Measurements from ENCODE around the gene APH1B. TPM values are rescaled to one million over a fixed set of nuclear protein-coding genes. Genes with fewer than 3 reads are reported as not detected.

Gene APH1B
- total and polyA plus RNA-seq, 2 donors (not counting 3 experiments of a cell fraction or from before 2014, with no cell fraction given): 14.6 to 24.6 TPM

- intact Hi-C loops (cut with micrococcal nuclease): no loop called here
- CTCF ChIA-PET: interaction anchor here (0.9 to 2.6 kb wide), 3 partner anchors 47 to 772 kb away, joined by 3 to 15 read pairs (median 3); no protein-coding TSS in a partner anchor
Observed at GRCh38 chr15:63296195-63296594, 18.8 kb downstream of the APH1B start.

More at GRCh38 chr15:63296195-63296594, 18.8 kb downstream of the APH1B start:
- POLR2A ChIA-PET: no interaction called here
- Histone ChIP-seq H4K20me1 (replicated peaks; ENCODE audit: control insufficient read depth, extremely low read depth, insufficient read depth, low read length) (no peaks in the 10 kb centered on the region), H3K9me3 (replicated peaks; ENCODE audit: control insufficient read depth, insufficient read depth, low read length) (no peaks in the 10 kb centered on the region), H3K36me3 (ENCODE audit: control insufficient read depth in 2 of 2, extremely low read depth in 1 of 2, insufficient read depth in 2 of 2, low read length in 2 of 2) (no peaks in the 10 kb centered on the region), H3K9me1 (replicated peaks; ENCODE audit: control insufficient read depth, extremely low read depth, insufficient read depth, low read length) (no peaks in the 10 kb centered on the region), H3K27ac (ENCODE audit: insufficient read depth, low read depth, low read length) (no peak overlapping the region), H2AFZ (ENCODE audit: low read depth, low read length) (no peak overlapping the region), H3K27me3 (ENCODE audit: control insufficient read depth in 2 of 2, insufficient read depth in 2 of 2, low read length in 2 of 2) (no peaks in the 10 kb centered on the region), H3K4me1 (ENCODE audit: control insufficient read depth, extremely low read depth, insufficient read depth, low read length) (peaks cover 8% of the 10 kb centered on the region), H3K4me3 (replicated peaks in 1 of 3; ENCODE audit: insufficient read depth in 1 of 3, low read depth in 1 of 3, low read length in 3 of 3) (no peak overlapping the region), H3K79me2 (ENCODE audit: control insufficient read depth, insufficient read depth, low read length) (no peaks in the 10 kb centered on the region), H3K4me2 (ENCODE audit: insufficient read depth, low read length) (no peak overlapping the region), H3K9ac (replicated peaks; ENCODE audit: extremely low read depth, insufficient read depth, low read length) (no peak overlapping the region)
- FAIRE-seq: no peak
- no TSS peak for BruUV-seq (replicated peaks)
- peak; percentile 8 for DNase-seq (ENCODE audit: low read depth, low spot score)
- TF ChIP-seq POLR2A (IDR thresholded peaks at IDR 0.05; ENCODE audit: low read depth, low read length) (no peak), POLR2AphosphoS5 (IDR thresholded peaks at IDR 0.05; ENCODE audit: insufficient read depth, low read depth, low read length) (no peak), MYC (IDR thresholded peaks at IDR 0.05; ENCODE audit: low read depth, low read length) (no peak), EZH2 (IDR thresholded peaks at IDR 0.05; ENCODE audit: borderline replicate concordance, low read depth, low read length, severe bottlenecking) (no peak), JUN (IDR thresholded peaks at IDR 0.05; ENCODE audit: borderline replicate concordance, insufficient read depth, insufficient read length, low read depth) (no peak), FOS (IDR thresholded peaks at IDR 0.05; ENCODE audit: borderline replicate concordance, insufficient read depth, low read length) (no peak), GATA2 (IDR thresholded peaks at IDR 0.05; ENCODE audit: insufficient read depth, insufficient read length, low read depth, low read length) (no peak), MAX (IDR thresholded peaks at IDR 0.05; ENCODE audit: insufficient read depth, insufficient read length) (no peak)
- TF ChIP-seq, protein P1, sequence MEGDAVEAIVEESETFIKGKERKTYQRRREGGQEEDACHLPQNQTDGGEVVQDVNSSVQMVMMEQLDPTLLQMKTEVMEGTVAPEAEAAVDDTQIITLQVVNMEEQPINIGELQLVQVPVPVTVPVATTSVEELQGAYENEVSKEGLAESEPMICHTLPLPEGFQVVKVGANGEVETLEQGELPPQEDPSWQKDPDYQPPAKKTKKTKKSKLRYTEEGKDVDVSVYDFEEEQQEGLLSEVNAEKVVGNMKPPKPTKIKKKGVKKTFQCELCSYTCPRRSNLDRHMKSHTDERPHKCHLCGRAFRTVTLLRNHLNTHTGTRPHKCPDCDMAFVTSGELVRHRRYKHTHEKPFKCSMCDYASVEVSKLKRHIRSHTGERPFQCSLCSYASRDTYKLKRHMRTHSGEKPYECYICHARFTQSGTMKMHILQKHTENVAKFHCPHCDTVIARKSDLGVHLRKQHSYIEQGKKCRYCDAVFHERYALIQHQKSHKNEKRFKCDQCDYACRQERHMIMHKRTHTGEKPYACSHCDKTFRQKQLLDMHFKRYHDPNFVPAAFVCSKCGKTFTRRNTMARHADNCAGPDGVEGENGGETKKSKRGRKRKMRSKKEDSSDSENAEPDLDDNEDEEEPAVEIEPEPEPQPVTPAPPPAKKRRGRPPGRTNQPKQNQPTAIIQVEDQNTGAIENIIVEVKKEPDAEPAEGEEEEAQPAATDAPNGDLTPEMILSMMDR (IDR thresholded peaks at IDR 0.05; ENCODE audit: extremely low read depth in 1 of 2, insufficient read depth in 1 of 2, low read depth in 1 of 2, low read length in 2 of 2): no peak
- dilution Hi-C loops (cut with MboI; ENCODE audit: extremely low pct_ligation_motif_present, low sequenced_read_pairs): no loop called here
